HG02870 (cell line): Measurements from ENCODE around the gene SDHAF1.

Source experiments
- ATAC-seq: cut with Tn5 transposase; IDR thresholded peaks from one replicate; pipeline ENCODE4 v1.9.1; 2021; ENCODE audit warnings: mild to moderate bottlenecking, moderate library complexity; ENCODE audit not compliant: unreplicated experiment

The SDHAF1 gene

GRCh38 chr19:35986664-35987570 is 8.1 kb upstream of the SDHAF1 start:
- no peak for ATAC-seq

DNA sequence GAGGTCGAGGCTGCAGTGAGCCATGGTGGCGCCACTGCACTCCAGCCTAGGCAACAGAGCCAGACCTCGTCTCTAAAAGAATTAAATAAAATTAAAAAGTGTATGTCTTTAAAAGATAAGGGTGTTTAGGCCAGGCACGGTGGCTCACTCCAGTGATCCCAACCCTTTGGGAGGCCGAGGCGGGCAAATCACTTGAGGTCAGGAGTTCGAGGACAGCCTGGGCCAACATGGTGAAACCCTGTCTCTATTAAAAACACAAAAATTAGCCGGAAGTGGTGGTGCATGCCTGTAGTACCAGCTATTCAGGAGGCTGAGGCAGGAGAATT is 7.5 kb upstream of the SDHAF1 start:
- ATAC-seq = no peak

DNA sequence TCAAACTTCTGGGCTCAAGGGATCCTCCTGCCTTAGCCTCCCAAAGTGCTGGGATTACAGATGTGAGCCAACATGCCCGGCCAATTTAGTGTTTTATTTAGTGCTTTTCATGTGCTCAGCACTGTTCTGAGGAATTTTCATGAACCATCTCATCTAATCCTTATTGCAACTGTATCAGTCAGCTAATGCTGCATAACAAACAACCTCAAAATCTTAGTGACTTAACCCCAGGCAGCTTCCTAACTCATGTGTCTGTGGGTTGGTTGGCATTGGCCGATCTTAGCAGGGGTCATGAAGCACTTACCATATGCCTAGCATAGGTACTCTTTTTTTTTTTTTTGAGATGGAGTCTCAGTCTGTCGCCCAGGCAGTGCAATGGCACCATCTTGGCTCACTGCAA is 6.2 kb upstream of the SDHAF1 start:
- ATAC-seq = no peak

GRCh38 chr19:35990156-35990555 is 4.8 kb upstream of the SDHAF1 start:
- ATAC-seq = no peak

DNA sequence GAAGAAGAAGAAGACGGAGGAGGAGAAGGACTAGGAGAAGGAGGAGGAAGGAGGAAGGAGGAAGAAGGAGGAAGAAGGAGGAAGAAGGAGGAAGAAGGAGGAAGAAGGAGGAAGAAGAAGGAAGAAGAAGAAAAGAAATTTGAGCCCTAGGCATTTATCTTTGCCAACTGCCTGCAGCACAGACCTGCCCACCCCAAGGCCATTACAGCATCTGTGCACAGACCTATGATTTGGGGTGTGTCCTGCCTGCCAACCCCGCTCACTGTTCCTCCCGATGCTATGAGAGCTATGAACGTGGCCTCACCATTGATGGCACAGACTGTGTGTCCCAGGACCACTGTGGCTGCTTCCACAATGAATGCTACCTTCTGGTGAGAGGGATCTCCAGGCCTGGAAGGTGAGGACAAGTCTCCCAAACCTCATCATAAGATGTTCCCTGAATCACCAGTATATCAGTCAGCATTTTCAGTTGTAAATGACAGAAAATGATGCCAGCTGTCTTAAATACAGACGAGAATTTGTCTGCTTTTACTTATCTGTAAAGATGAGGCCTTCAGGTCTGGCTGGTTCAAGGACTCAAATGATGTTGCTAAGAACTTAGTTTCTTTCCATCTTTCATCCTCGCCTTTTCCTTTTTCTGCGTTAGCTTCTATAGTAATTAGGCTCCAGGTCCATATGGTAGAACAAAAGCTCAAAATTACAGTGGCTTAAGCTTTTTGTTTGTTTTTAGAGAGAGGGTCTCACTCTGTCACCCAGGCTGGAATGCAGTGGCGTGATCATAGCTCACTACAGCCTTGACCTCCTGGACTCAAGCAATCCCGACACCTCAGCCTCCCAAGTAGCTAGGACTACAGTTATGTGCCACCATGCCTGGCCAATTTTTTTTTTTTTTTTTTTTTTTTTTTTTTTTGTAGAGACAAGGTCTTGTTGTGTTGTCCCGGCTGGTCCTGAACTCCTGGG is 3.9 kb upstream of the SDHAF1 start:
- no peak for ATAC-seq

- ATAC-seq = no peak
These were observed 3.1 kb upstream of the SDHAF1 start for GRCh38 chr19:35991731-35992450.

DNA sequence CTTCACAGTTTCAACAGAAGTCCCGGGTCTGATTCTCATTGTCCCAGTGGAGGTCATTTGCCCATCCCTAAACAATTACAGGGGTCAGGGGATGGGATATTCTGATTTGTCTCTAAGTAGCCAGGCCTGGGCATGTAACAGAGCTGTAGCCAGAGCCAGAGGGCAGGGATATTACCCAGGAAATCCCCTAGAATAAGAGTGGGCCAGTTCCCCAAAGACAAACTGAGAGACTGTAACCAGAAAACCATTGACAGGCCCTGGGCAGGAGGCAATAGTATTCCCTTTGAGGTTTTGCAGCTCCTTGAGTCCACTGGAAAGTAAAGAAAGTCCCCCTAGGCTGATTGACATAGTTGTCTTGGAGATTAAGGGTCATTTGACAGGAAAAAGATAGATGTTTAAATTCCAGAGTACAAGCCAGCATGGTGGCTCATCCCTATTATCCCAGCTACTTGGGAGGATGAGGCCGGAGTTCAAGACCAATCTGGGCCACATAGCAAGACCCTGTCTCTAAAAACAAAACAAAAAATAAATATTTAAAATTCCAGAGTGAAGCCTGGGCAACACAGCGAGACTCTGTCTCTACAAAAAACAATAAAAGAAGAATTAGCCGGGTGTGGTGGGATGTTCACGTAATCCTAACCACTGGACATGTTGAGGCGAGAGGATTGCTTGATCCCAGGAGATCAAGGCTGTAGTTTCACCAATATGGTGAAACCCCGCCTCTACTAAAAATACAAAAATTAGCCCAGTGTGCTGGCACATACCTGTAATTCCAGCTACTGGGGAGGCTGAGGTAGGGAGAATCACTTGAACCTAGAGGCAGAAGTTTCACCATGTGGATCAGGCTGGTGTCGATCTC is 1.9 kb upstream of the SDHAF1 start:
- ATAC-seq = no peak

- ATAC-seq = no peak
These were observed 927 bp upstream of the SDHAF1 start for GRCh38 chr19:35993923-35994598.

DNA sequence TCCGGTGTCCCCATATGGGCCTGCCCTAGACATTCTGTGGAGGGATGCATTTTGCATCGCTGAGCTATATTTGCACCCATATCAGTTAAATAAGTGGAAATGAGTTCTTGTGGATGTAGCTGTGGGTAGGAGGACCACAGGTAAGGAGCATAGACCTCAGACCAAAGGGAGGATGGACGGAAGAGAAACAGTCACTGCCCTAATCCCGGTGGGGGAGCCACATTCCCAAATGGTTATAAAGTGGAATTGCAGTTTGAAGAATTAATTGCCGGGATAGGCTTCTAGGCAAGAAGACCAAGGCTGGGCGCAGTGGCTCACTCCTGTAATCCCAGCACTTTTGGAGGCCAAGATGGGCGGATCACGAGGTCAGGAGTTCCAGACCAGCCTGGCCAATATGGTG is 1.8 kb downstream of the SDHAF1 start:
- ATAC-seq = no peak

- no peak for ATAC-seq
These were observed 6.6 kb downstream of the SDHAF1 start for GRCh38 chr19:36001605-36002004.

DNA sequence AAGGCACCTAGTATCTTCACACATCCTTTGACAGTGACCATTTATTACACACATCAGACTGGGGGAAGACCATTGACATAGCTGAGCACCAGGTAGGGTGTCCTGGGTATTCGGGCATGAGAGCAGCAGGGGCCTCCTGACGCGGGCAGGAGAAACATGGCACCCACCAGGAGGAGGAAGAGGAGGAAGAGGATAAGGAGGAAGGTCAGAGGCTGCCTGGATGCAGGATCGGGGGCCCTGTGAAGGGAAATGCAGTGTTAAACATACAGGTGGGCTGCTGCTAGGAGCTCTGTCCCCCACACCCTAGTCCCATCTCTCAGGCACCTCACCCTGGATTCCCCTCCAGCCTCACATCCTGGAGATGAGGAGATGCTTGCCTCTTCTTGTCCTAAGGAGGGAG is 8.3 kb downstream of the SDHAF1 start:
- ATAC-seq = no peak

DNA sequence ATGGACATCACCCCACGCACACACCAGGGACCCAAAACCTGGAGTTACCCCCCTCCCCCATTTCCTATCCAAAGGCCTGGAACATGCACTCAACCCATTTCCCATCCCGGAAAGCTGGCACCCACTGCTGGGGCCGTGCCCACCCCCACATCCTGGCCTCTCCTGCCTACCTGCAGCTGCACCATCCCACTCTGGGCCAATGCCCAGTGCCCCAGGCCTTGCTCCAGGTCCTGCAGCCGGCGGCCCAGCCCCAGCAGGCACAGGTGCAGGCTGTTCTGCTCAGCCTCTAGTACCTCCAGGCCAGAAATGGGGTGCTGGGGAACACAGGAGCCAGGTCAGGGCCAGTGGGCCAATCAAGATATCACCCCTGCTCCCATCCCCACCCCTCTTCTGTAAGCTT is 12.0 kb downstream of the SDHAF1 start:
- ATAC-seq = no peak

GRCh38 chr19:36008336-36008978 is 13.5 kb downstream of the SDHAF1 start, which contains the start of gene SYNE4:
TSS of gene SYNE4 (minus strand) at chr19:36008813. CDS start at chr19:36008681, 132 bp downstream.
- no peak for ATAC-seq

DNA sequence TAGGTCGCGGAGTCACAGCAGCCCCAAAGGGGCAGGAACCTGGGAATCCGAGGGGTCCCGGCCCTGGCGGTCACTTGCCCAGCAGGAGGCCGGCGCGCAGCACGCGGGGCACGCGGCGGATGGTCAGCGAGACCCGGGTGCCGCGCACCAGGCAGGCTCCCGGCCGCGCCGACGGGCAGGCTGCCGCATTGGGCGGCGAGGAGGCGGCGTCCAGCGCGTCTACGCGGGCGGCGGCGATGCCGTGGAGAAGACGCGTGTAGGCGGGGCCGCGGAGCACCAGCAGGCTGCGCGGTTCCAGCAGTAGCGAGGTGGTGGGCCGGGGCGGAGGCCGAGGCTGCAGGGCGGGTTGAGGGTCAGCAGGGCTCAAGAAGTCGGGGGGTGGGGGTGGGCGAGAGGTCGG is 14.2 kb downstream of the SDHAF1 start:
- ATAC-seq = no peak

GRCh38 chr19:36009633-36010379 is 14.8 kb downstream of the SDHAF1 start:
- ATAC-seq = no peak

GRCh38 chr19:36010402-36010801 is 15.4 kb downstream of the SDHAF1 start:
- ATAC-seq = no peak

GRCh38 chr19:36013280-36014011 is 18.5 kb downstream of the SDHAF1 start:
- no peak for ATAC-seq
